ENCODE data around the gene CCT6A. TPM values are rescaled to one million over a fixed set of nuclear protein-coding genes. Genes with fewer than 3 reads are reported as not detected.

The CCT6A gene, protein sequence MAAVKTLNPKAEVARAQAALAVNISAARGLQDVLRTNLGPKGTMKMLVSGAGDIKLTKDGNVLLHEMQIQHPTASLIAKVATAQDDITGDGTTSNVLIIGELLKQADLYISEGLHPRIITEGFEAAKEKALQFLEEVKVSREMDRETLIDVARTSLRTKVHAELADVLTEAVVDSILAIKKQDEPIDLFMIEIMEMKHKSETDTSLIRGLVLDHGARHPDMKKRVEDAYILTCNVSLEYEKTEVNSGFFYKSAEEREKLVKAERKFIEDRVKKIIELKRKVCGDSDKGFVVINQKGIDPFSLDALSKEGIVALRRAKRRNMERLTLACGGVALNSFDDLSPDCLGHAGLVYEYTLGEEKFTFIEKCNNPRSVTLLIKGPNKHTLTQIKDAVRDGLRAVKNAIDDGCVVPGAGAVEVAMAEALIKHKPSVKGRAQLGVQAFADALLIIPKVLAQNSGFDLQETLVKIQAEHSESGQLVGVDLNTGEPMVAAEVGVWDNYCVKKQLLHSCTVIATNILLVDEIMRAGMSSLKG
- 256 to 294 TPM (median 279 TPM) in 5 replicates for total RNA-seq (2022; extraction: Qiagen RNA extraction; ENCODE audit: low read depth)

DNA sequence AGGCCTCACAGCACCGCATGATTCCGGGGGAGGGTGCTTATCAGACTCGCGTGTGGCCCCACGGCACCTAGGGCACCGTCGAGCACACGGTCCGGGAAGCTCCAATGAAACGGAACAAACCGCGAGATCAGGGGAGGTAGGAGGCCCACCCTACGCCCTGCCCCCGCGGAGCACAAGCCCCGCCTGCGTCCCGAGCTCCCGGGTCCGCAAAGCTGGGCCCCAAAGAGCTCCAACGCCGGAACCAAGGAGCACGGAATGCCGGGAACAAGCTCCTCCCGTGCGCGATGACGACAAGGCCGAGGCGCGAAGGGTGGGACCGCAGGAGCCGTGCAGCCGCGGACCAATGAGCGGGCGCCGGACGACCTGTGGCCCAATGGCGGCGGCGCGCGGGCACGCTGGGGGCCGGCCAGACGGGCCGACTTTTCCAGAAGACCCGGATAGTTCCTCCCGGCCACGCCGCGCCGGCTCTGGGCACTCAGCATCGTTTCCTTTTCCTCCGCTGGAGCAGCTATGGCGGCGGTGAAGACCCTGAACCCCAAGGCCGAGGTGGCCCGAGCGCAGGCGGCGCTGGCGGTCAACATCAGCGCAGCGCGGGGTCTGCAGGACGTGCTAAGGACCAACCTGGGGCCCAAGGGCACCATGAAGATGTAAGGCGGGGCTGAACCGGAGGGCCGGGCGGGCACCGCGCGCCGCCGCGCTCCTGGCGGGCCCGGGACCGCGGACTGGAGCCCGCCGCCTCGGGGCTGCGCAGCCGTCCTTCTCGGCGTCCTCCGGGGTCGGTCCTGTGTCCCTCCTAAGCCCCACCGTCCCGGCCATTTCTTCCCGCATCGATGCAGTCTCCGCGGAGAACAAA is at the start of gene CCT6A, which contains the start of gene PSPH:
Gene CCT6A (plus strand): TSS at position 427 of the 853 bp plus-strand sequence. CDS start 84 bp downstream, at position 511.
Gene PSPH (minus strand): TSS at position 106 of the 853 bp plus-strand sequence. CDS start 30,232 bp downstream, outside the sequence.

GRCh38 chr7:56063882-56064625 is 12.5 kb downstream of the CCT6A start, which contains the start of gene SUMF2:
TSS of gene SUMF2 (plus strand) at chr7:56064286. CDS start at chr7:56064312, 26 bp downstream.

DNA sequence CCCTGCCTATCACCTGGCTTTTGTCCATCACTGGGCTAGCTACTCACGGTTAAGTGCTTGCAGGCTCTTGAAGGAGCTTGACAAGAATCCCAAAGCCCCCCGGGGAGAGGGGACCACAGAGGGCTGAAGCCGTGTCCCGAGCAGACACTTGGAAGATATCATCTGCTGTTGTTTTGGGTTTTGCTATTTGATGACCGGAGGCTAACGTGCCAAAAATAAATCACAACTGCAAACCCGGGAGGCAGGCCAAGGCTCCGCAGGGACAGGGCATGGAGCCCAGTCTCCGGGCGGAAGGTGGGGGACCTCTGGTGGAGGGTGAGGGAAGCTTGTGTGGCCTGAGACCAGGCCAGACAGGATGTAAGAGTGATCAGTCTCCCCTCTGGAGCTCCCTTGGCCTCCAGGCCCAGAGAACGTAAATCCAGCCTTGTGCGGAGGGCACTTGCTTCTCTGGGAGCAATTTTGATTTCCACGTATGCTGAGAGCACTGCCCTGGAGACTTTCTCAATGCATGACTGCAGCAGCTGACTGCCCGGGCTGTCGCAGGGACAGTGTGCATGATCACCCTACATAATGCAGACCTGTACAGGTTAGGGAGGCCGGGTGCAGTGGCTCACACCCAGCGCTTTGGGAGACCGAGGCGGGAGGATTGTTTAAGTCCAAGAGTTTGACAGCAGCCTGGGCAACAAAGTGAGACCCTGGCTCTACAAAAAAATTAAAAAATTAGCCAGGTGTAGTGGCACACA is 41.4 kb downstream of the CCT6A start, which contains the start of gene PHKG1:
Gene PHKG1 (minus strand): TSS at position 164 of the 743 bp plus-strand sequence. CDS start 4,011 bp downstream, outside the sequence.

DNA sequence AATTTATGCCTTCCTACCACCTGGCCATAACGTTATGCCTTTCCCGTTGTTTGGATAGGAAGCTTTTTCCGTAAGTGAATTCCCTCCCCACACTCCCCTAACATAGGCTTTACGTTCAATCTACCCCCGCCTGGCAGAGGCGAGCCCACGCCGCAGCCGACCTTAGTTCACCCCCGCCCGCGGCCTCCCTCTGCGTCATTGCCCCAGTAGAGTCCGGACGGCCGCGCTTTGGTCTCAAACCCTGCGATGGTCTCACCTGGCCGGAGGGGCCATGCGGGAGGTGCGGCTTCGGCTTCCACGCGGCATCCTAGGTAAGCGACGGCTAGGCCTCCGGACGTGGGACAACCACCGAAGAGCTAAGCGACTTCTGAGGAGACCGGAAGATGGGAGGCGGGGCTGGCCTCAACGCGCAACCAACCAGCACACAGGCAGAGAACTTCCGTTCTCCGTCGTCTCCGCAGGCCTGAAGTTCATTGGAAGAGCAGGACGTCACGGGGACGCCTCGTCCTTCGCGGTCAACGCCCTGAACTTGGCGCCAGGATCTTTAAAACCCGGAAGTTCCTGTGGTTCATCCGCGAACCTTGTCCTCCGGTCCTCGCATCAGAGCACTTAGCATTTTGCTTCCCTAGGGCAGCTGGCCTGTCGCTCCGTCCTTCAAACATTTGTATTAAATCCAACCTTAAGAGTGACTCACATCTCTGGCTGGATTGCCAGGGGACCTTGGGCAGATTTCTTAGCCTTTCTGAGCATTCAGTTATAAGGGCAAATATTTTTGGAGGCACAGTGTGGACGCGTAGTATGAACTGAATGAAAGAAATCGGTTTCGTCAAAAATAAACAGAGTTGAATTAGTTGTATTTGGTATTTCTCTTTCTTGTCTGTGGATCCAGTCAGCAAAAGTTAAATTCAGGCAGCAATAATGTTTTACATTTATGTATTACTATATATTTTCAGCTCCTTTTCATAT is 54.8 kb downstream of the CCT6A start, which contains the start of gene CHCHD2:
Gene CHCHD2 (minus strand): TSS at position 369 of the 966 bp plus-strand sequence. CDS start 63 bp downstream, at position 306.

Other genes starting within 250 kb of the CCT6A start
- gene SEPTIN14, start 189.0 kb upstream of the CCT6A start, total RNA-seq (2022; extraction: Qiagen RNA extraction; ENCODE audit: low read depth), result not detected in 5 replicates
- 0.71 to 1.1 TPM (median 0.78 TPM) in 5 replicates for gene ZNF713, start 164.3 kb upstream of the CCT6A start, total RNA-seq (2022; extraction: Qiagen RNA extraction; ENCODE audit: low read depth)
- 24.5 to 34.0 TPM (median 27.6 TPM) in 5 replicates for gene MRPS17, start 99.9 kb upstream of the CCT6A start, total RNA-seq (2022; extraction: Qiagen RNA extraction; ENCODE audit: low read depth)
- gene NIPSNAP2, start 87.2 kb upstream of the CCT6A start, total RNA-seq (2022; extraction: Qiagen RNA extraction; ENCODE audit: low read depth), result 42.8 to 58.6 TPM (median 52.1 TPM) in 5 replicates
- gene PSPH, start 321 bp upstream of the CCT6A start, total RNA-seq (2022; extraction: Qiagen RNA extraction; ENCODE audit: low read depth), result 23.7 to 30.8 TPM (median 27.4 TPM) in 5 replicates
- 108 to 112 TPM (median 109 TPM) in 5 replicates for gene SUMF2, start 12.5 kb downstream of the CCT6A start, total RNA-seq (2022; extraction: Qiagen RNA extraction; ENCODE audit: low read depth)
- gene PHKG1, start 41.2 kb downstream of the CCT6A start, total RNA-seq (2022; extraction: Qiagen RNA extraction; ENCODE audit: low read depth), result 0.35 to 1.9 TPM (median 0.48 TPM) in 5 replicates
- 632 to 765 TPM (median 688 TPM) in 5 replicates for gene CHCHD2, start 54.7 kb downstream of the CCT6A start, total RNA-seq (2022; extraction: Qiagen RNA extraction; ENCODE audit: low read depth)
- gene NUPR2, start 64.7 kb downstream of the CCT6A start, total RNA-seq (2022; extraction: Qiagen RNA extraction; ENCODE audit: low read depth), result not detected in 5 replicates

Measured in A549 treated with GW870086 at 1 μM for 4 hours (cell line).